Progenitor cell of endocrine pancreas (in vitro differentiated cells): Measurements from ENCODE around the gene SFXN3. TPM values are rescaled to one million over a fixed set of nuclear protein-coding genes. Genes with fewer than 3 reads are reported as not detected.

ENCODE experiments used
- DNase-seq: peaks from one replicate; pipeline ENCODE4 v3.0.0; 2021; ENCODE audit warnings: low spot score; ENCODE audit not compliant: unreplicated experiment
- H3K27ac Mint-ChIP-seq: 2 replicates; pipeline ENCODE4 v1.8.0; 2021; ENCODE audit warnings: mild to moderate bottlenecking, moderate library complexity, mixed read lengths
- H3K27me3 Mint-ChIP-seq: 2 replicates; pipeline ENCODE4 v1.8.0; 2021; ENCODE audit warnings: mixed read lengths
- H3K36me3 Mint-ChIP-seq: 2 replicates; pipeline ENCODE4 v1.8.0; 2022; ENCODE audit warnings: mixed read lengths; ENCODE audit not compliant: insufficient read depth
- H3K4me1 Mint-ChIP-seq: 2 replicates; pipeline ENCODE4 v1.8.0; 2021; ENCODE audit warnings: low read depth, mixed read lengths
- H3K4me3 Mint-ChIP-seq: 2 replicates; pipeline ENCODE4 v1.8.0; 2021; ENCODE audit warnings: low read depth, mild to moderate bottlenecking, moderate library complexity, mixed read lengths
- H3K9me3 Mint-ChIP-seq: 2 replicates; pipeline ENCODE4 v1.8.0; 2021; ENCODE audit warnings: low read depth, mixed read lengths
- CTCF ChIP-seq: fragments of 200-600 bp; sonication (generic); IDR thresholded peaks from one replicate; pipeline ENCODE4 v1.5.0; 2021; ENCODE audit warnings: antibody characterized with exemption, mild to moderate bottlenecking; ENCODE audit not compliant: unreplicated experiment
- total RNA-seq: library from RNA; stranded (reverse); gene quantifications from 2 replicates; pipeline ENCODE4 v1.2.1, GENCODE V29; 2021

The SFXN3 gene
- total RNA-seq, 1 donor from 2014 or later = 6.1 TPM

DNA sequence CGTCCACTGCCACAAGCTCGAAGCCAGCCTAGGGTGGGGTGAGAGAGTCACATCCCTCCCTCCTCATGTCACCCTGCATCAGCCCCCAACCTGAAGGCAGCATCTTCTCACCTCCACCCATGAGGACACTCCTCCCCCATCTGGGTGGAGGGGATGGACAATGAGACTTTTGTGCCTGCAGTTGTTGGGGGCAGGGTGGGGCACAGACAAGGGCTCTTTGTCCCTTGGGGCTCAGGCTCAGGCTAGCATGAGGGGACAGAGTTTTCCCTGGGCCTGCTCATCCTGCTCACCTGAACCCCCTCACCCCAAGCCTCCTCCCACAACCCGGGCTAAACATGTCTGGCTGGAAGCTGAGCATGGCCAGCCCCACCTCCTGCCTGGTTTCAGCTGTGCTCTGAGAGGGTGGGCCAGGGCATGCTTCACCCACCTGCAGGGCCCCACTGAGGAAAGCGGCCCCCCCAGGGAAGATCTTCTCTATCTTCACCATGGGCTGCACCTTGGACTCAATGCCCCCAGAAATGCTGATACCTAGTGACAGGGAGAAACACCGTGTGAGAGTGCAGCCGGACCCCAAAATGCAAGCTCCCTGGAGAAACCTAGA lies 22.1 kb upstream of the SFXN3 start:
- Mint-ChIP-seq H3K27ac (no peak overlapping the region), H3K4me1 (peaks cover 11% of the 10 kb centered on the region), H3K36me3 (peaks cover 5% of the 10 kb centered on the region), H3K9me3 (no peaks in the 10 kb centered on the region), H3K27me3 (peaks cover 6% of the 10 kb centered on the region), H3K4me3 (no peak overlapping the region)
- TF ChIP-seq CTCF = no peak
- no peak for DNase-seq

GRCh38 chr10:101010329-101010728 lies 20.7 kb upstream of the SFXN3 start:
- Mint-ChIP-seq H3K36me3 (peaks cover 2% of the 10 kb centered on the region), H3K27me3 (peaks cover 19% of the 10 kb centered on the region), H3K4me1 (peaks cover 12% of the 10 kb centered on the region), H3K4me3 (no peak overlapping the region), H3K9me3 (no peaks in the 10 kb centered on the region), H3K27ac (no peak overlapping the region)
- DNase-seq = no peak
- TF ChIP-seq CTCF = no peak

DNA sequence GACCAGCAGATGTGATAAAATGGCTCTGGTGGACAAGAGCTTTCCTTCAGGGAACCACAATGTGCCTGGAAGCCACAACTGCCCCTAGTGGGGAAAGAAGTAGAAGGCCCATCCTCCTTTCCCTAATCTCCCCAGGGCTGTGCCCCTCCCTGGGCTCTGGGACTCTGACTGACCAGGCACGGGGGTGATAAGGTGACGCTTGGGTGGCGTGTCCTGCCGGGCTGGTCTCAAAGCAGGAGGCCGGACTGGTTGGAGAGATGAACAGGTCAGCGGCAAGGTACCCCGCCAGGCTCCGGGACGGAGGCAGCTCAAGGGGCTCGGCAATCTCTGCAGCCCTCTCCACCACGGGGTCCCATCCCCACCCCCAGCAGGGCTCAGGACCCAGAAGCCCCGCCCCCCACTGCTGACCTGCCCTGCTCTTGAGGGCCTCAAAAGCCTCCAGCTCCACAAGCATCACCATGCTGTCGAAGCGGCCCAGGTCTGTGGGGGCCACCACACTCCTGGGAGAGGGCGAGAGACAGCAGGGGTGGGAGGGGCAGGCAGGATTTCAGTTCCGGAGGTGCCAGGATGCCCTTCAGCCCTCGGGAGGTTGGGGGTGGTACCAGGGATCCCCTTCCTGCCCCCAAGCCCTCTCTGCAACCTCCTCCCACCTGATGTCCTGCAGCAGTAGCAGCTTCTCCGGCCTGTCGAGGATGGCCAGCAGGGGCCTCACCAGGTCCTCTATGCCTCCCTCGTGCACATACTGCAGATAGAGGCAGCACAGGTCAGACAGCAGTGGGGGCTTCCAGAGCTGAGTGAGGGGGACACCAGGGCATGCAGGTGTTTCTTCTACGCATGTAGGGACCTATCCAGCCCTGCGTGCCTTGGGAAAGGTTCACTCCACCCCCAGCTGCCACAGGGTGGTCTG lies 19.3 kb upstream of the SFXN3 start:
- Mint-ChIP-seq H3K36me3 (no peaks in the 10 kb centered on the region), H3K27me3 (peaks cover 30% of the 10 kb centered on the region), H3K4me3 (no peak overlapping the region), H3K9me3 (no peaks in the 10 kb centered on the region), H3K27ac (no peak overlapping the region), H3K4me1 (peaks cover 12% of the 10 kb centered on the region)
- peak; percentile 50 for TF ChIP-seq CTCF
- no peak for DNase-seq

- Mint-ChIP-seq H3K36me3 (no peaks in the 10 kb centered on the region), H3K9me3 (no peaks in the 10 kb centered on the region), H3K27ac (no peak overlapping the region), H3K4me3 (no peak overlapping the region), H3K27me3 (peaks cover 39% of the 10 kb centered on the region), H3K4me1 (peaks cover 12% of the 10 kb centered on the region)
- TF ChIP-seq CTCF = peak; percentile 84
- peak; percentile 58 for DNase-seq
These were observed 18.3 kb upstream of the SFXN3 start for GRCh38 chr10:101012525-101013364.

GRCh38 chr10:101013365-101013825 lies 17.6 kb upstream of the SFXN3 start:
- Mint-ChIP-seq H3K4me3 (no peak overlapping the region), H3K36me3 (no peaks in the 10 kb centered on the region), H3K27me3 (peaks cover 46% of the 10 kb centered on the region), H3K4me1 (peaks cover 12% of the 10 kb centered on the region), H3K27ac (no peak overlapping the region), H3K9me3 (no peaks in the 10 kb centered on the region)
- no peak for DNase-seq
- TF ChIP-seq CTCF = no peak
